Ramos (cell line): ENCODE measurements around the gene STMN3.
"Not testable (repeated sequence)": the region's sequence is repeated elsewhere in the genome, so short reads cannot be mapped to it uniquely, and the experiment has no call there.

Source experiments
- in situ Hi-C: fragments of 300-500 bp; cut with MboI; formaldehyde crosslinking; loops from one replicate; pipeline ENCODE4 v1.14.3; 2022; ENCODE audit warnings: low sequenced_read_pairs; ENCODE audit not compliant: unreplicated experiment

STMN3 gene

DNA sequence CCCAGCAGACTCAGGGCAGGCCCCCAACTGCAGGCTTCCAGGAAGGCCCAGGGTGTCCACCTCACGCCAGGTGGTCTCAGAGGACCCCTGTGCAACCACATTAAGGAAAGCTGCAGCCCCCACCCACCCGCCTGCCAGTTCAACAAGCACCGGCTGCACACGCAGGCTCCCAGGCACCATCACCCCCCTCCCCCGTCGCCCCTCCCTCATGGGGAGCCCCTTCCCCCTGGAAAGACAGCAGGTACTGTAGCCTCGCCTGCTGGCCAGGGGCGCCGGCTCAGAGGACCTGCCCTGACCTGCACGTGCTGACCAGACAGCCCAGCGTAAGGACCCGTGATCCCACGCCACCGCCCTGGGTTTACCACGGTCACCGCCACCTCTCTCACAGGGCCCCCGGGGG, 12.5 kb downstream of the STMN3 start:
- in situ Hi-C loops, result not testable (repeated sequence)

DNA sequence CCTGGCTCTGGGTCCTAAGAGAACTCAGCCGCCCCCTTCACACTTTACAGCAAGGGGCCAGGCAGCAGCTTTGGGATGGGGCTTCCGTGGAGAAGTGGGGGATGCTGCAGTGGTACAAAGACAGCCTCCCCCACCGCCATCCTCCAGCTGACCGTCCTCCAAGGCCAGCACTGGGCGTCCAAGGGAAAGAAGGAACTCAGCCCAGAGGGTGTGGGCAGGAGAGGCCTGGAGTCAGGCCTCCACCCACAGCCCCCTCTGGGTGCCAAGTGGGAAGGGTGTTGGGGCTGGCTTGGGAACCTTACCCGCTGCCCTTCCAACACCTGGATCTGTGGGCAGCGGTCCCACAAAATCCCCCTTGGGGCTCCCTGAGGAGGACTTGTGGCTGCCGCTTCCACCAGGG, 13.1 kb downstream of the STMN3 start:
- in situ Hi-C loops, result no loop called here

DNA sequence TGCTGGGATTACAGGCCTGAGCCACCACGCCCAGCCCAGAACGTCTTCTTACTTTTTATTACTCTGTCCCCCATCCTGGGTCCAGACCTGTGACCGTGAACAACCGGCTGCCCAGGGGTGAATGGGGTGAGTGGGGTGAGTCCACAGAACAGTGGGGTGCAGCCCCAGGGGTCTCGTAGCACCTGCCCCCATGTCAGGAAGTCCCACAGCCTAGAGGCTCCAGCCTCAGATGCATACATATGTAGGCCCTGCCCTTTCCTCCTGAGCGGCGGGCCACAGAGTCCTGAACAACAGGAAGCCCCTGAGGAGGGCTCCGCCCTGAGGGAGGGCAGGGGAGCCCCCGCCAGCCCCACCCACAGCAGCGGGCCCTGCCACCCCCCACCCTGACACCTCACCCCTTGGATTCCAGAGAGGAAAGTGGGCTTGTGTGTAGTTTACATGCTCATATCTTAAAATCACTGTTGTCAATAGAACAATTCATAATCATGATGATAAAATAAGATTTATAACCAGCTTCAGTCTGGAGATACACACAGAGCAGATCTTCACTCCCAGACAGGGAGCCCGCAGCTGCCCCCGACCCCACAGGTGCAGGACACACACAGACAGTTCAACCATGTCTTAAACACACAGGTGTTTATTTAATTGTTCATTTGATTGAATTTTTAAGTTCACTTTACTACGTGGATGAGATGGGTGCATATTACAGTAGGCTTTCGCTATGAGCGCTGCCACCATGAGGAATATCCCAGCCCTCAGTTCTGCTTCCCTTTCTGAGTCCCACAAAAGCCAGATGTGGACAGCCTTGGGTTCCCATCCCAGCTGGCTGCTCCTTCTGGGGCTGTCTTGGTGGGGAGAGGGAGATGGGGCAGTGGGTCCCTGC, 13.9 kb downstream of the STMN3 start:
- in situ Hi-C loops, result loop anchor here (5.0 kb wide), 1 partner anchor 82 kb away; no protein-coding TSS in a partner anchor

DNA sequence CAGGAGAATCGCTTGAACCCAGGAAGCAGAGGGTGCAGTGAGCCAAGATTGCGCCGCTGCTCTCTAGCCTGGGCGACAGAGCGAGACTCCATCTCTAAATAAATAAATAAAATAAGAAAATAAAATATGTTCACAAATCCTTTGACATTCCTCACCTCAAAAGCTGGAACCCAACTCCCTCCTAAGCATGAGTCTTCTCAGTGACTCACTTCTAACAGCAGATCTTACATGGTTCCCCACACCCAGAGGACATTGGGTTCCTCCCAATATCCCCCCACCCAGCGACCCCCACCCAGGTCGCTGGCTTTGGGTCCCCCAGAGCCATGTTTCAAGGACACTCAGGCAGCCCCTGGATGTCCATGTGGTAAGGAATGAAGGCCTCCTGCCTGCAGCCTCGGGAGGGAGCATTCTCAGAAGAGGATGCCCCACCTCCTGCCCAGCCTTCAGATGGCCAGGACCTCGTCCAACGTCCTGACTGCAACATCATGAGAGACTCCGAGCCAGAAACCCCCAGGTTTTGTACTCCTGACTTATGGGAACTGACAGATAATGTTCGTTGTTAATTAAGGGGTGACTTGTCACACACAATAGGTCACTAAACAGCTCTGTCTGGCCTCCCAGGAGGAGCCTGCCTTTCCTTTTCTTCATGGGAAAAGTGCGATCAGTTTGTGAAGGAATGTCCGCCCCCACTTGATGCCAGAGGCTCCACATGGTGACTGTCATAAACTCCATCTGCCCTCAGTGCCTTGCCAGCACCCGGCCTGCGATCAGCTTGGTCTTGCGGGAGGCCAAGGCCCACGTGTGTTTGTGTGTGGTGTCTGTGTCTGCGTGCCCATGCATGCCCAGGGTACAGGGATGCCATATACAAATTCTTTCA, 16.2 kb downstream of the STMN3 start:
- in situ Hi-C loops, result loop anchor here (5.0 kb wide), 1 partner anchor 80 kb away; no protein-coding TSS in a partner anchor

DNA sequence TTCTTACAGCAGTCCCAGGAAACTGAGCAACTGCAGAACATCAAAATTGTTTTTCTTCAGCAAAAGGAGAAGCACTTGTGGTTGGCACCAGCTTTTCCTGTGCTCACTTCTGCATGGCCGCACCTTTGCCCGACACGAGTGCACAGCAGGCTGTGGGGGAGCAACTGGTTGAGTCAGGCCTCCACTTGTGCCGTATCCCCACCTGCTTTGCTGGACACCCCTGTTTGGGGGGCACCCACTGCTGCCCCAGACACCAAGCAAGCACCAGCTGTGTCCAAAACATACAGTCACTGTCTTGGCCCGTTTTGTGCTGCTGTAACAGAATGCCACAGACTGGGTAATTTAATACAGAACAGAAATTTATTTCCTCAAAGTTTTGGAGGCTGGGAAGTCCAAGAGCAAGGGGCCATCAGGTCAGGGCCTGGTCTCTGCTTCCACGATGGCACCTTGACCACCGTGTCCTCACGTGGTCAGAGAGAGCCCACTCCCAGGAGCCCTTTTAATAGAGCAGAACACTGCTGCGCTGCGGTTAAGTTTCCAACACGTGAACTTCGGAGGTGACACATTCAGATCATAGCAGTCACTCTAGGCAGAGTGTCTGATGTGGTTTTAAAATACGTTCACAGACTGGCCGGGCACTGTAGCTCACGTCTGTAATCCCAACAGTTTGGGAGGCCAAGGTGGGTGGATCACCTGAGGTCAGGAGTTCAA, 17.6 kb downstream of the STMN3 start:
- in situ Hi-C loops, result loop anchor here (5.0 kb wide), 1 partner anchor 78 kb away; no protein-coding TSS in a partner anchor

DNA sequence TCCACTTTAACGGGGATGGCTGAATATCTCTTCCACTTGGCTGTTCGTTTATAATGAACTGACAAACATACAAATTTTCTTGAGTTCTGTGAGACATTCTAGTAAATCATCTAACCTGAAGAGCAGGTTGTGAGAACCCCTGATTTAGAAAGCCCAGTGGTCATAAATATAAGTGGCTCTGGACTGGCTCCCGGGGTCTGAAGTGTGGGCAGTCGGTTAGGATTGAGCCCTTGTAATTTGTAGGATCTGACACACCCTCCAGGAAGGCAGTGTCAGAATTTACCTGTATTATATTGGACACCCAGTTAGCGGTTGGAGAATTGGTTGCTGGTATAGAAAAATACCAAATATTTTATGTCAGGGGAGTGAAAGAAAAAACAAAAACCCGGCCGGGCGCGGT, 19.5 kb downstream of the STMN3 start:
- in situ Hi-C loops, result no loop called here

DNA sequence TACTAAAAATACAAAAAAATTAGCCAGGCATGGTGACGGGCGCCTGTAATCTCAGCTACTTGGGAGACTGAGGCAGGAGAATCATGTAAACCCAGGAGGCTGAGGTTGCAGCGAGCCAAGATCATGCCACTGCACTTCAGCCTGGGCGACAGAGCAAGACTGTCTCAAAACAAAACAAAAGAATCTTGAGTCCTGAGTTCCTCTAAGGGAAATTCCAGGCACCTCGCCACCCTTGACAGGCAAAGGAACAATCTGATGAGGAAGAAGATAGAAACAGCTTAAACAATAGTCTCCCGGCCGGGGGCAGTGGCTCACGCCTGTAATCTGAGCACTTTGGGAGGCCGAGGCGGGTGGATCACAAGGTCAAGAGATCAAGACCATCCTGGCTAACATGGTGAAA, 21.8 kb downstream of the STMN3 start:
- in situ Hi-C loops, result not testable (repeated sequence)

DNA sequence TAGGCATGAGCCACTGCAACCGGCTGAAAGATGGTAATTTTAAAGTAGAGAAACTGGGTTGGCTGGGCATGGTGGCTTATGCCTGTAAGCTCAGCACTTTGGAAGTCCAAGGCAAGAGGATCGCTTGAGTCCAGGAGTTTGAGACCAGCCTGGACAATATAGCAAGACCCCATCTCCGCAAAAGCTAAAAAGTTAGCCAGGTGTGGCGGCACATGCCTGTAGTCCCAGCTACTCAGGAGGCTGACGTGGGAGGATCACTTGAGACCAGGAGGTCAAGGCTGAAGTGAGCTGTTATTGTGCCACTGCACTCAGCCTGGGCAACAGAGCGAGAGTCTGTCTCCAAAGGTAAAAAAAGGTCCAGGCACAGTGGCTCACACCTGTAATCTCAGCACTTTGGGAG, 22.3 kb downstream of the STMN3 start:
- in situ Hi-C loops, result not testable (repeated sequence)

DNA sequence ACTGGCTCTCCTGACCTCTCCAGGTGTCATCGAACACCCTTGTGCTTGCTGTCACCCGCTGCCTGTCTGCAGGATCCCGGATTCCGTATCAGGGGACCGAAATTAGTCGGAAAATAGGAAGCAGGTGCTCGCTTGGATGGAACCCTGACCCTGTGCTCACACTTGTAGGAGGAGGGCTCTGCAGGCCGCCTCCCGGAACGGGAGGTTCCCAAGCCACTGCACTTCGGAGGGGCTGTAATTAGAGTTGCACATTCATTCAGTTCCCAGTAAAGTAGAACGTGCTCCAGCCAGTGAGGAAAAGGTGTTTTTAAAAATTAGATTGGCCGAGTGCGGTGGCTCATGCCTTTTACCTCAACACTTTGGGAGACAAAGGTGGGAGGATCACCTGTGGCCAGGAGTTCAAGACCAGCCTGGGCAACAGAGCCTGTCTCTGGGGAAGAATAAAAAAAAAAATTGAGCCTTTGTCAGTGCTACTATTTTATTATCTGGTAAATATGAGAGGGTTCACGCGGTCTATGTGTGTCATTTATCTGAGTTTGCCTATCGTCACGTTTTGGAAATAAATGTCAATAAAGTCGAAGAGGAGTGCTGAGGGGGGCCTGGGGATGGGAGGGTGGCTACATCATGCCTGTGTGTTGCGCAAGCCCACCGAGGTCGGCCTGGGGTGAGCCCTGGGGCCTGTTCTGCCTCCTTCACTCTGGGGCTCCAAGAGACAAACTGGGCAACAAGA, 24.8 kb downstream of the STMN3 start:
- in situ Hi-C loops, result no loop called here

DNA sequence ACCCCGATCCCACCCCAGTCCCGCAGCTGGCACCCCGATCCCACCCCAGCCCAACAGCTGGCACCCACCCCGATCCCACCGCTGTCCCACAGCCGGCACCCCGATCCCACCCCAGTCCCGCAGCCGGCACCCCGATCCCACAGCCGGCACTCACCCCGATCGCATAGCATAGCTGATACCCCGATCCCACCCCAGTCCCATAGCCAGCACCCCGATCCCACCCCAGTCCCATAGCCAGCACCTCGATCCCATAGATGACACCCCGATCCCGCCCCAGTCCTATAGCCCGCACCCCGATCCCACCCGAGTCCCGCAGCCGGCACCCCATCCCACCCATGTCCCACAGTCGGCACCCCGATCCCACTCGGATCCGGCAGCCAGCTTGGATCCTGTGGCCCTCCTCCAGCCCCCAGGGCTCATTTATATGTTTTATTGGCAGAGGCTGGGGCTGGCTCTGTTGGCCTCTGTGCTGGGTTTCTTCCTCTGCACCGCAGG, 25.4 kb downstream of the STMN3 start:
- in situ Hi-C loops, result no loop called here

DNA sequence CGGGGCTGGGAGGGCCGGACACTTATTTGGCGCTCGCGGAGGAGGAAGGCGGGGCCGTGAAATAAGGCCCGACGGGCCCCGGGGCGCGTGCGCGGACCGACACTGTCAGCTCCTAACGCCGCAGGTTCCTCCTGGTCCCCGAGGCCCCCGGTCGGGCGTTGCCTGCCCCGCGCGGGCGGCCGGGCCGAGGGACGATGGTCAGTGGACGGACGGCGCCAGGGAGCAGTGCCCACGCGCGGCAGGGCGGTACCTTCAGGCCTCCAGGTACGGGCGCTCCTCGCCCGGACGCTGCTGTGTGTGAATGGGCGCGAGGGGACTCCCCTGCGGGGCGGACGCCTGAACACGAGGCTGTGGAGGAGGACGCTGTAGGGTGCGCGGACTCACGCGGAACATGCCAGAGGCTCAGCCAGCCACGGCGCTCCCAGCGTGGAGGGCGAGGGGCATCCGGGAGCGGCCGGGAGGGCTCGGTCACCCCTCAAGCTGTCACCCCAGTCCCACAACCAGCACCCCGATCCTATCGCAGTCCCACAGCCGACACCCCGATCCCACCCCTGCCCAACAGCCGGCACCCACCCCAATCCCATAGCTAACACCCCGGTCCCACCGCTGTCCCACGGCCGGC, 26.0 kb downstream of the STMN3 start:
- in situ Hi-C loops, result no loop called here

DNA sequence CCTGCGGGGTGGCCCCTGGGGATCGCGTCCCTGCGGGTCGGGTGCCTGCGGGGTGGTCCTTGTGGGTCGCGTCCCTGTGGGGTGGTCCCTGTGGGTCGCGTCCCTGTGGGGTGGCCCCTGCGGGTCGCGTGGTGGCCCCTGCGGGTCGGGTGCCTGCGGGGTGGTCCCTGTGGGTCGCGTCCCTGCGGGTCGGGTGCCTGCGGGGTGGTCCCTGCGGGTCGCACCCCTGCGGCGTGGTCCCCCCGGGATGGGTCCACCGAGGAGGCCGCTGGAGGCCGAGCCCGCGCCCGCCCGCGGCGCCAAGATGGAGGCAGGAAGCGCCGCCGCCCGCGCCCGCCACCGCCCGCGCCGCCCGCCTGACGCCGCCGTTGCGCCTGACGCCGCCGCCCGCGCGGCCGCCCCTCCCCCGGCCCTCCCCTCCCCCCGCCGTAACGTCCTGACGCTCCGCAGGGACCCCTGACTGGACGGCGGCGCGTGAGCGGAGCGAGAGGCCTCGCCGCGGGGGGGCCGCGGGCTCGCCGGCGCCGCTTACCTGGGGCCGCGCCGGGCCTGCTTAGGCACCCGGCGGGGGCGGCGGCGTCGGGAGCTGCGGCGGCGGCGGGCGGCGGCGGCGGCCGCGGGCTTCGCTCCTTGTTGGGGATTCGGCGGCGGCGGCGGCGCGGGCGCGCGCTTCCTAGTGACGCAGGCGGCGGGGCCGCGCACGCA, 26.6 kb downstream of the STMN3 start, which contains the start of gene GMEB2:
TSS of gene GMEB2 (minus strand) at position 678 of the 705 bp plus-strand sequence. CDS start 7,704 bp downstream, outside the sequence.
- in situ Hi-C loops, result no loop called here

DNA sequence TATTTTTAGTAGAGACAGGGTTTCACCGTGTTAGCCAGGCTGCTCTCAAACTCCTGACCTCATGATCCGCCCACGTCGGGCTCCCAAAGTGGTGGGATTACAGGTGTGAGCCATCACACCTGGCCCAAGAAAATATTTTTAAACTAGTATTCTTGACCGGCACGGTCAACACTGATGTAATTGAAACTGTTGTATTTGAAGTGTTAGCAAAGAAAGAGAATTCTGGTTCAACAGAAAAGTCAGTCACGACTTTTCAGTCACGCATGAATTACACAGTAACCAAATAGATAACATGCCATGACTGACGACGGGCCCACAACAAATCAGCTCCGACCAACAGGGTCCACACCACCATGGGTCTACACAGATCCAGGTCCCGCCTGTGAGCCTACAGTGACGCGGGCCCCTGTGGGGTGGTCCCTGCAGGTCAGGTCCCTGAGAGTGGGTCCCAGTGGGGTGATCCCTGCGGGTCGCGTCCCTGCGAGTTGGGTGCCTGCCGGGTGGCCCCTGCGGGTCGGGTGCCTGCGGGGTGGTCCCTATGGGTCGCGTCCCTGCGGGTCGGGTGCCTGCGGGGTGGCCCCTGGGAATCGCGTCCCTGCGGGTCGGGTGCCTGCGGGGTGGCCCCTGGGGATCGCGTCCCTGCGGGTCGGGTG, 27.3 kb downstream of the STMN3 start:
- in situ Hi-C loops, result no loop called here

DNA sequence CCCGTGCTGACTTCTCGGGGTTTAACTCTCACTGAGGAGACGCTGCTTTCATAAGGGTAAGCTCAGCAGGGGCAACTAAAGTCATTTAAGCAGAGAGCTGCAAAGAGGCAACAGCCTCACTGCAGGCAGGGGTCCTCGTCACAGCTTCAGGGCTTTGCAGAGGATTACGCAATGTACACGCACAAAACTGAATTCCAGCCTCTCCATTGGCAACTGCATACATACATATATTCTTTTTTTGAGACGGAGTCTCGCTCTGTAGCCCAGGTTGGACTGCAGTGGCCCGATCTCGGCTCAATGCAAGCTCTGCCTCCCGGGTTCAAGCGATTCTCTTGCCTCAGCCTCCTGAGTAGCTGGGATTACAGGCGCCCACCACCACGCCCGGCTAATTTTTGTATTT, 28.7 kb downstream of the STMN3 start:
- in situ Hi-C loops, result no loop called here

DNA sequence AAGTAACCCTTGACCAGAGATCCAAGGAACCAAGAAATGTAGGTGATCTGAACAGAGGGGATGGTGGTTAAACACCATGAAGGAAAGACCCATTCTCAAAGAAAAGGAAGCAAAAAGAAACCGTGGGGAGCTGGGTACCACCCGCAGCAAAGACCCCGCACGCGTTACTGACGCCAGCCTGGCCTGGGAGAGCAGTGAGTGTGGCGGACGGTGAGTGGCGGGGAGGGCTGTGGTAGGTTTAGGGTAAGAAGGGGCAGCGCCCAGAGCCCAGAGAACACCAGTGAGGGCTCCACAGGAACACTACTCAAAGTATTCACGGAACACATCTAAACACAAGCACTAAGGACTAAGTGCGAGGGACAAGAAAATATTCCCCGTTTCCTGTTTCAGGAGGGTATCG, 30.5 kb downstream of the STMN3 start:
- in situ Hi-C loops, result no loop called here

DNA sequence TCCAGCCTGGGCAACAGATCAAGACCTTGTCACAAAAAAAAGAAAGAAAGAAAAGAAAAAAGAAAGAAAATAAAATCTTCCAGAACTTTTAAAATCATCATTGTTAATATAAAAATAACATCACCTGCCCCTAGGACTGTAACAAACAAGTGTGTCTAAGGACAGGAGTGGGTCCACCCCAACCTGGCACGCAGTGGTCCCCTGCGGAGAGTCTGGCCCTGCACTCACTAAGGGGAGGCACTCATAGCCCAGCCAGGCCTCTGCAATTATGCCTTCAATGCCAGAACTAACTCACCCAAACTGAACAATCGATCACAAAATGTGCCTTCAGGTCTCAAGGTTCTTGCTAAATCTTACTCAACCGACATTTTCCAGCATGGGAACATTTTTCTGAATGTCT, 31.1 kb downstream of the STMN3 start:
- in situ Hi-C loops, result no loop called here

DNA sequence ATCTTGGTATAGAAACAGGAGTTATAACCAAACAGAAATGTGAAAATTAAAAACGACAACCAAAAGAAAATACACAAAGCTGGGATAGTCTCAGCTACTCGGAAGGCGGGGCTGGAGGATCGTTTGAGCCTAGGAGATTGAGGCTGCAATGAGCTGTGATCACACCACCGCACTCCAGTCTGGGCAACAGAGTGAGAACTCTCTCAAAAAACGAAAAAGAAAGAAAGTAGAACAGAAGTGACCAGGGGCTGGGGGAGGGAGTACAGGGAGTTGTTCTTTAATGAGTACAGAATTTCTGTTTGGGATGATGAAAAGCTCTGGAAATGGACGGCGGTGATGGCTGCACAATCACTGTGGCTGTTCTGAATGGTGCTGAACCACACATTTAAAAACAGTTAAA, 32.2 kb downstream of the STMN3 start:
- in situ Hi-C loops, result no loop called here

DNA sequence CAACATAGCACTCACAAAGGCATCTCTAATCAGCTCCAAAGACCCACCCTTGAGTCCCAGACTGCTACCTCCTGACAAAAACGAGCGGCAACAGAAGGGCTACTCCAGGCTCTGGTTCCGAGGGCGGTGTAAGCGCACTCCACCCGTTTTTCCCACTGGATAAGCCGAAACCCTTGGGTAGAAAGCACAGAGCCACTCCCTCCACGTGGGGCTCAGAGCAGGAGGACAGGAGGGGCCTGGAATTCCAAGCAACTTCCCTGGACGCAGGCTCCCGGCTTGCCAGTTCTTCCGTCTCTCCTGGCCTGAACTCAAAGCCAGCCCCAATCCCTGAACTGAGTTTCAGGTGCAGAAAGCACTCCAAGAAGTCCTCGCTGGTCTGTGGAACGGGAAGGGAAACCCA, 33.7 kb downstream of the STMN3 start:
- in situ Hi-C loops, result no loop called here
